Adrenal gland (tissue), 12 donors: ENCODE data around the gene TIMM17B. TPM values are rescaled to one million over a fixed set of nuclear protein-coding genes. Genes with fewer than 3 reads are reported as not detected.

ENCODE experiments used
- DNase-seq, 7 donors: peaks; one replicate each; pipeline ENCODE4 v3.0.0-alpha.2; 2019 to 2020
- H3K27ac ChIP-seq, 5 donors: fragments of 200-600 bp; sonication (generic) in 4 of 5; 1 replicate in 3 of 5; 2 replicates in 2 of 5; pipeline versions ENCODE4 v1.5.1 to v1.8.0; 2016 to 2020; ENCODE audit warnings: mild to moderate bottlenecking in 1 of 5
- H3K27me3 ChIP-seq: fragments of 200-600 bp; 2 replicates; pipeline ENCODE4 v1.8.0; 2021
- H3K36me3 ChIP-seq, 2 donors: fragments of 200-600 bp; replicated peaks in 1 of 2; 1 replicate in 1 of 2; 2 replicates in 1 of 2; pipeline versions ENCODE4 v1.5.1 to v1.8.0; 2018 to 2022
- H3K4me1 ChIP-seq, 2 donors: fragments of 200-600 bp; replicated peaks in 1 of 2; 1 replicate in 1 of 2; 2 replicates in 1 of 2; pipeline versions ENCODE4 v1.5.1 to v1.8.0; 2018 to 2021
- H3K4me3 ChIP-seq, 4 donors: fragments of 200-600 bp; sonication (generic) in 3 of 4; one replicate each; pipeline ENCODE4 v1.5.1; 2016 to 2018
- H3K9me3 ChIP-seq, 3 donors: fragments of 200-600 bp; sonication (generic) in 1 of 3; replicated peaks in 1 of 3; 1 replicate in 2 of 3; 2 replicates in 1 of 3; pipeline versions ENCODE4 v1.5.1 to v1.8.0; 2016 to 2021
- POLR2A ChIP-seq, 2 donors: fragments of 450-650 bp; IDR thresholded peaks; one replicate each; pipeline ENCODE4 v1.6.1; 2017; ENCODE audit warnings: antibody characterized with exemption in 2 of 2, mild to moderate bottlenecking in 2 of 2, moderate library complexity in 1 of 2
- WGBS, 4 donors: extraction: QIAGEN DNeasy Blood & Tissue Kit in 2 of 4; methylation state at CpG; one replicate each; pipeline versions ENCODE4 v1.1.5 to v1.1.7; 2013 to 2017; 5-methylcytosine and 5-hydroxymethylcytosine counted together
- intact Hi-C, 2 donors: fragments of 100-400 bp; cut with DNase I; formaldehyde crosslinking; loops; one replicate each; pipeline versions ENCODE4 v1.14.1 to v1.15.0; 2022 to 2023
- polyA plus RNA-seq, 3 donors: library from polyadenylated mRNA; stranded (reverse); fragments of 200-250 nt in 2 of 3; fragments of 350-450 nt in 1 of 3; fragmentation: Illumina TruSeq in 1 of 3; extraction: RNeasy Lipid Tissue Mini Kit (QIAGEN cat#74804) in 1 of 3; gene quantifications; one replicate each; pipeline ENCODE4 v1.2.3, GENCODE V29; 2013 to 2014
- total RNA-seq, 9 donors: library from RNA; depleted of rRNA in 4 of 9; stranded (reverse); fragments of >200 nt in 4 of 9; fragments of 120-200 nt in 1 of 9; fragmentation: NEBNext Ultra II Directional in 1 of 9; extraction: Animal tissue kit (Norgen Biotek cat#: 25700) in 1 of 9; gene quantifications; one replicate each; pipeline versions ENCODE4 v1.1.0 to v1.2.4, GENCODE V29; 2013 to 2023
- TF ChIP-seq, protein P1 (sequence below), 6 experiments: fragments of 450-650 bp in 4 of 6; fragments of 200-600 bp in 2 of 6; sonication (generic) in 1 of 6; IDR thresholded peaks; 1 replicate in 5 of 6; 2 replicates in 1 of 6; pipeline versions ENCODE4 v1.5.1 to v1.8.0; 2016 to 2021; ENCODE audit warnings: antibody characterized with exemption in 6 of 6, mild to moderate bottlenecking in 2 of 6, moderate library complexity in 1 of 6
- donor health status: healthy with polysubstance abuse.
- donor health status: Bipolar disorder and iron deficiency.
- donor health status: DM: yes; HTN: yes; CAD: no.
- donor health status: DM: no; HTN: no; CAD: no.
- donor health status: DM: no; HTN: no; CAD: no.
- donor health status: DM: yes; HTN: yes; CAD: no.

The TIMM17B gene
- total and polyA plus RNA-seq, 12 donors, result 25.5 to 98.0 (median 60.8) TPM

- no peaks in the 10 kb centered on the region for H3K27me3 ChIP-seq
- no peaks in the 10 kb centered on the region for H3K9me3 ChIP-seq
- WGBS, 4 donors, result 85 to 92% (median 91%) methylated on average over 7 to 14 of the region's 14 CpGs
- no peaks in the 10 kb centered on the region for H3K4me1 ChIP-seq
- no peak overlapping the region for H3K27ac ChIP-seq
- DNase-seq, result no peak
- H3K36me3 ChIP-seq, result peaks cover 0 to 24% of the 10 kb centered on the region in 2 donors
- TF ChIP-seq, protein P1, sequence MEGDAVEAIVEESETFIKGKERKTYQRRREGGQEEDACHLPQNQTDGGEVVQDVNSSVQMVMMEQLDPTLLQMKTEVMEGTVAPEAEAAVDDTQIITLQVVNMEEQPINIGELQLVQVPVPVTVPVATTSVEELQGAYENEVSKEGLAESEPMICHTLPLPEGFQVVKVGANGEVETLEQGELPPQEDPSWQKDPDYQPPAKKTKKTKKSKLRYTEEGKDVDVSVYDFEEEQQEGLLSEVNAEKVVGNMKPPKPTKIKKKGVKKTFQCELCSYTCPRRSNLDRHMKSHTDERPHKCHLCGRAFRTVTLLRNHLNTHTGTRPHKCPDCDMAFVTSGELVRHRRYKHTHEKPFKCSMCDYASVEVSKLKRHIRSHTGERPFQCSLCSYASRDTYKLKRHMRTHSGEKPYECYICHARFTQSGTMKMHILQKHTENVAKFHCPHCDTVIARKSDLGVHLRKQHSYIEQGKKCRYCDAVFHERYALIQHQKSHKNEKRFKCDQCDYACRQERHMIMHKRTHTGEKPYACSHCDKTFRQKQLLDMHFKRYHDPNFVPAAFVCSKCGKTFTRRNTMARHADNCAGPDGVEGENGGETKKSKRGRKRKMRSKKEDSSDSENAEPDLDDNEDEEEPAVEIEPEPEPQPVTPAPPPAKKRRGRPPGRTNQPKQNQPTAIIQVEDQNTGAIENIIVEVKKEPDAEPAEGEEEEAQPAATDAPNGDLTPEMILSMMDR (IDR thresholded peaks at IDR 0.05), result no peak
- no peak for TF ChIP-seq POLR2A (IDR thresholded peaks at IDR 0.05)
- no peak overlapping the region for H3K4me3 ChIP-seq
- intact Hi-C loops, result loop anchor here in 1 of 2 donors (10.0 kb wide), 1 partner anchor 110 kb away; no protein-coding TSS in a partner anchor
These were observed 7.1 kb upstream of the TIMM17B start for GRCh38 chrX:48904626-48905025.

DNA sequence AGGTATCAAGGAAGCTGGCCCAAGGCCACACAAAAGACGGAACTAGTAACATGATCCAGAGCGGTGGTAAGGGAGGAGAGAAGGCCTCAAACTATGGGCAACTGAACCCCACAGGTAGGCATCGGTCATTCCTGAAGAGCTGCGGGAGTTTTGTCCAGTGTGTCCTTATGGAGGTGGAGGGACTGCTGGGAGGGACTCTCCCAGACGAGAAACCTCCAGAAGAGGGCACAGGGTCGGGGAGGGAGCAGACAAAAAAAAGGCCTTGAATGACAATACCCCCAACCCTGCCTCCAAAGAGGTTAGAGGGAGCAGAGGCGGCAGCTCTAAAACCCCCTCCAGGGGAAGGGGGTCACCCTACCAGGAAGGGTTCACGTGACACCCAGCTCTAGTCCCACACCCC lies 6.6 kb upstream of the TIMM17B start:
- no peak for DNase-seq
- Histone ChIP-seq H3K4me1 (peaks cover 0 to 1% of the 10 kb centered on the region in 2 donors), H3K27me3 (no peaks in the 10 kb centered on the region), H3K36me3 (peaks cover 0 to 24% of the 10 kb centered on the region in 2 donors), H3K27ac (no peak overlapping the region), H3K4me3 (no peak overlapping the region), H3K9me3 (no peaks in the 10 kb centered on the region)
- TF ChIP-seq, protein P1 (IDR thresholded peaks at IDR 0.05), result no peak
- no peak for TF ChIP-seq POLR2A (IDR thresholded peaks at IDR 0.05)
- WGBS, 4 donors, result 76 to 100% (median 82%) methylated on average over 1 to 8 of the region's 8 CpGs
- intact Hi-C loops, result loop anchor here in 1 of 2 donors (10.0 kb wide), 1 partner anchor 109 kb away; no protein-coding TSS in a partner anchor

DNA sequence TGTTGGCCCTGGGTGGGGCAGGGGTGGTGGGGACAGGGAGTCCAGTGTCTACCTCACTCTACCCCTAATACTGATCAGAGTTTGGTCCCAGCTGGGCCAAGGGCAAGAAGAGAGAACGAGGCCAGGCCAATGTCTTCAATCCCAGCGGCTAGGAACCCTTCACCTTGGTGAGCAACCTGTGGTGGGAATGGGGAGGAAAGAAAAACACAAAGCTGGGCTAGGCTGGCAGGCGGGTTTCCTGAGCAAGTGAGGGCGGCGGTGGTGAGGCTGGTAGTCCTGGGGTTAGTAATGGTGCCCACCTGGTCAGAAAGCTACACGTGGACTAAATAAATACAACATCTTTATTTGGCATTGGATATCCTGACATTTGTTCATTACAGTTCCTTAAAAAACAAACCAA lies 5.7 kb upstream of the TIMM17B start:
- Histone ChIP-seq H3K4me3 (no peak overlapping the region), H3K4me1 (peaks cover 0 to 5% of the 10 kb centered on the region in 2 donors), H3K36me3 (peaks cover 0 to 24% of the 10 kb centered on the region in 2 donors), H3K9me3 (no peaks in the 10 kb centered on the region), H3K27ac (no peak overlapping the region), H3K27me3 (no peaks in the 10 kb centered on the region)
- no peak for TF ChIP-seq POLR2A (IDR thresholded peaks at IDR 0.05)
- TF ChIP-seq, protein P1 (IDR thresholded peaks at IDR 0.05), result no peak
- WGBS, 4 donors, result 79 to 90% (median 85%) methylated on average over 6 of the region's 6 CpGs
- no peak for DNase-seq
- intact Hi-C loops, result loop anchor here in 1 of 2 donors (10.0 kb wide), 1 partner anchor 108 kb away; no protein-coding TSS in a partner anchor

- DNase-seq, result no peak
- TF ChIP-seq, protein P1 (IDR thresholded peaks at IDR 0.05), result no peak
- TF ChIP-seq POLR2A (IDR thresholded peaks at IDR 0.05), result no peak
- no peaks in the 10 kb centered on the region for H3K27me3 ChIP-seq
- peaks cover 0 to 24% of the 10 kb centered on the region in 2 donors for H3K36me3 ChIP-seq
- no peaks in the 10 kb centered on the region for H3K9me3 ChIP-seq
- H3K4me1 ChIP-seq, result peaks cover 0 to 5% of the 10 kb centered on the region in 2 donors
- WGBS, 4 donors, result 86 to 93% (median 89%) methylated on average over 4 to 14 of the region's 14 CpGs
- H3K27ac ChIP-seq, result no peak overlapping the region
- intact Hi-C loops, result loop anchor here in 1 of 2 donors (10.0 kb wide), 1 partner anchor 108 kb away; no protein-coding TSS in a partner anchor
- no peak overlapping the region for H3K4me3 ChIP-seq
These were observed 5.2 kb upstream of the TIMM17B start for GRCh38 chrX:48902776-48903175.
